HG02943 (cell line): ENCODE data around the gene DAG1.

Source experiments
- ATAC-seq: cut with Tn5 transposase; IDR thresholded peaks from one replicate; pipeline ENCODE4 v1.9.1; 2021; ENCODE audit warnings: mild to moderate bottlenecking, low read depth, moderate library complexity; ENCODE audit not compliant: unreplicated experiment

DAG1 gene

GRCh38 chr3:49469936-49470713 lies at the start of gene DAG1:
Gene DAG1 (plus strand): TSS chr3:49470267. CDS start chr3:49510535, 40,268 bp downstream.
- peak; percentile 77 for ATAC-seq

- no peak for ATAC-seq
Observed at GRCh38 chr3:49421890-49422378, 48.1 kb upstream of the DAG1 start.

GRCh38 chr3:49422379-49423248 lies 47.5 kb upstream of the DAG1 start, which contains the start of gene AMT:
Gene AMT (minus strand): TSS chr3:49422473. CDS start chr3:49422450, 23 bp downstream.
- ATAC-seq, result no peak

GRCh38 chr3:49424816-49425215 lies 45.3 kb upstream of the DAG1 start:
- no peak for ATAC-seq

GRCh38 chr3:49427586-49427985 lies 42.5 kb upstream of the DAG1 start:
- no peak for ATAC-seq

- no peak for ATAC-seq
Observed at GRCh38 chr3:49428752-49429080, 41.4 kb upstream of the DAG1 start.

- no peak for ATAC-seq
Observed at GRCh38 chr3:49434731-49435130, 35.3 kb upstream of the DAG1 start.

- ATAC-seq, result no peak
Observed at GRCh38 chr3:49445391-49445790, 24.7 kb upstream of the DAG1 start.

GRCh38 chr3:49453621-49454020 lies 16.4 kb upstream of the DAG1 start:
- ATAC-seq, result no peak

GRCh38 chr3:49454458-49454857 lies 15.6 kb upstream of the DAG1 start:
- ATAC-seq, result no peak

- no peak for ATAC-seq
Observed at GRCh38 chr3:49454898-49455681, 15.0 kb upstream of the DAG1 start.

- ATAC-seq, result no peak
Observed at GRCh38 chr3:49456466-49456865, 13.6 kb upstream of the DAG1 start.

GRCh38 chr3:49460188-49460890 lies 9.7 kb upstream of the DAG1 start:
- no peak for ATAC-seq

GRCh38 chr3:49460956-49461355 lies 9.1 kb upstream of the DAG1 start:
- ATAC-seq, result no peak

GRCh38 chr3:49461443-49462171 lies 8.5 kb upstream of the DAG1 start:
- ATAC-seq, result no peak

- no peak for ATAC-seq
Observed at GRCh38 chr3:49462222-49462621, 7.8 kb upstream of the DAG1 start.

- no peak for ATAC-seq
Observed at GRCh38 chr3:49465270-49466034, 4.6 kb upstream of the DAG1 start.

GRCh38 chr3:49466085-49466484 lies 4.0 kb upstream of the DAG1 start:
- no peak for ATAC-seq
